HG03342 (cell line): ENCODE results near the gene BAD.
A peak's percentile ranks its signal among the peaks of the same experiment; 100 is the strongest.

Experiments
- ATAC-seq: cut with Tn5 transposase; IDR thresholded peaks from one replicate; pipeline ENCODE4 v1.9.1; 2021; ENCODE audit warnings: mild to moderate bottlenecking, moderate library complexity; ENCODE audit not compliant: unreplicated experiment

Gene BAD

DNA sequence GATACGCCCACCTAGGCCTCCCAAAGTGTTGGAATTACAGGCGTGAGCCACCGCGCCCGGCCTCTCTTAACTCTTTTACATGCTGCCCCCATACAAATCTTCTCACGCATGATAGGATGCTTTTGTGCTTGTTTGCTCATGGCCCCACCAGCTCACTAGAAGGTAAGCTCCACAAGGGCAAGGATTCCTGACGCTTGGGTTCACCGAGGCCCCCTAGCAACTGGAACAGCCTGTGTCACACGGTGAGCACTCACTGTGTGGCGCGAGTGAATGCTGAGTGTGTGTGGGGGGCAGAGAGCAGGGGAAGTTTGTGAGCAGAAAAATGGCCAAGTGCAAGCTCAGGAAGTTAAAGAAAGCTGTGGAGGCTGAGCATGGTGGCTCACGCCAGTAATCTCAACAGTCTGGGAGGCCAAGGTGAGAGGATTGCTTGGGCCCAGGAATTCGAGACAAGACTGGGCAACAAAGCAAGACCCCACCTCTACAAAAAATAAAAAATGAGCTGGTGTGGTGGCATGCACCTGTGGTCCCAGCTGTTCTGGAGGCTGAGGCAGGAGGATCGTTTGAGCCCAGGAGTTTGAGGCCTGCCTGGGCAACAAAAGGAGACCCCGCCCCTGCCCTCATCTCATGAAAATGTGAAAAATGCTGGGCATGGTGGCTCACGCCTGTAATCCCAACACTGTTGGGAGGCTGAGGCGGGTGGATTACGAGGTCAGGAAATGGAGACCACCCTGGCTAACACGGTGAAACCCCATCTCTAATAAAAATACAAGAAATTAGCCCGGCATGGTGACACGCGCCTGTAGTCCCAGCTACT lies 2.3 kb downstream of the BAD start:
- ATAC-seq = no peak

DNA sequence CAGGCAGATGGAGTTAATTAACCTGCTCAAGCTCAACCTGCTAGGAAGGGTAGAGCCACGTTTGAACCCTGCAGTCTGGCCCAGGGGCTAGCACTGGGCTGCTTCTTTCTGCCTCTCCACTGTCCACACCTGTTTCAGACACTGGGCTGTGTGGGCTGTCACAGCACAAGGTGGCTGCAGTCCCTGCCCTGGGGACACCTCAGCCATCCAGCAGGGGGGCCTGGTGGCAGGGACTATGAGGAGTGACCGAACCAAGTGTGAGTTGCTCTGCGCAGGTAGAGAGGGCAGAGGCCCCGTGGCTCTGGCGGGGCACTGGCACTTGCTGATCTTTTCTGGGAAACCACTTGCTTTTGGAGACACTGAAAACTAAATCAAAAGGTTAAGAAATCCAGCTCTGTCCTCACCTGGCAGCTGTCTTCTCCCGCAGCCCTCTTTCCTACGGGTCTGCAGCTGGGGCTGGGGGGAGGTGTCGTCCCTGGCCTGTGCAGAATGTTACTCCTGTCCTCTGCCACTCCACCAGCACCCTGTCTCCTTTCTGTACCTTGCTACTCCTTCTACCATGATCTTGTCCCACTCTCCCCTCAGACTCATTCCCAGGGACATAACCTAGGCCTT lies 5.8 kb downstream of the BAD start:
- ATAC-seq = no peak

DNA sequence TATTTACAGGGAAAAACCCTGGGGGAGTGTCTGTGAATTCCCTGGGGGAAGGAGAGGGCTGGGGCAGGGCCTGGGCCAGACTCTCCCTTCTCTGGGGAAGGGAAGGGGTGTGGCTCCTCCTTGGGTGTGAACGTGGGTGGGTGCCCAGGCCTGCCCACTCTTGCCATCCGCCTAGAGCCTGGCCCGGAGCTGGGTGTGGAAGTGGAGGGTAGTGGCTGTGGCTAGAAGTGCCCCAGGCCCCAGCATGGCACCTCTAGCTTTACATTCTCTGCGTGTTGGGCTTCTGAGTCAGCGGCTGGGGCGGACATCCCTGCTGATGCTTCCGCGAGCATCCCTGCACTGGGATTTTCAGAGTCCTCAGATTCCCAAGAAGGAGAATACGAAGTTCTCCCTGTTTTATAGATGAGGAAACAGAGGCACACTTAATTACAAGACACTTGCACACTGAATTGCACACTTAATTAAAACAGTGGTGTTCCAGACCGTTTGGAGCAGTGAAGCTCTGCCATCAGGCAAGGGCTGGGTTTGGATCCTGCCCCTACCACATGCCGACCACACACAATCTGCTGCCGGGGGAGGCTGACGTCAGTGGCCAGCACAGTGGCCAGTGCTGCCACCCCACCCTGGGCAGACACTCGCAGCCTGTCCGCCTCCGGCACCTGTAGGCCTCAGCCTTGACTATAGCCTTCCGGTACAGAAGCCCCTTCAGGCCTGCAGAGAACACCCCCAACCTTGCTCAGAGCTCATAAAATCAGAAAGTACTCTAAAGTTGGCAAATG lies 7.6 kb downstream of the BAD start:
- ATAC-seq = no peak

DNA sequence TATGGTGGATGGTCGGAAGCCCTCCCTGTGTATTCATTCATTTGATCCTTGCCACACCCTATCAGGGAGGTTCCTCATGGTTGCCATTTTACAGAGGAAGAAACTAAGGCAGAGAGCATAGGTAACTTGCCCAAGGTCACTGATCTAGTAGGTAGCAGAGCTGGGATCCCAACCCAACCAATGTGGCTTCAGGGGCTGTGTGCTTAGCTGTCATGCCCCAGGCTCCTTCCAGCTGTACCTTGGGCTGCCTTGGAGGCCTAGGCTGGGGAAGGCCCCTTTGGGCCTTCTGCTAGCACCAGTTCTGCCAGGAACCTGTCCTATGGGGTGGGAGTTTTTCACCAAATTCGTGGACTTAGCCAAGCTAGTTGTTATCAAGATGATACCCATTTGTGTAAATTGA lies 8.6 kb downstream of the BAD start:
- no peak for ATAC-seq

DNA sequence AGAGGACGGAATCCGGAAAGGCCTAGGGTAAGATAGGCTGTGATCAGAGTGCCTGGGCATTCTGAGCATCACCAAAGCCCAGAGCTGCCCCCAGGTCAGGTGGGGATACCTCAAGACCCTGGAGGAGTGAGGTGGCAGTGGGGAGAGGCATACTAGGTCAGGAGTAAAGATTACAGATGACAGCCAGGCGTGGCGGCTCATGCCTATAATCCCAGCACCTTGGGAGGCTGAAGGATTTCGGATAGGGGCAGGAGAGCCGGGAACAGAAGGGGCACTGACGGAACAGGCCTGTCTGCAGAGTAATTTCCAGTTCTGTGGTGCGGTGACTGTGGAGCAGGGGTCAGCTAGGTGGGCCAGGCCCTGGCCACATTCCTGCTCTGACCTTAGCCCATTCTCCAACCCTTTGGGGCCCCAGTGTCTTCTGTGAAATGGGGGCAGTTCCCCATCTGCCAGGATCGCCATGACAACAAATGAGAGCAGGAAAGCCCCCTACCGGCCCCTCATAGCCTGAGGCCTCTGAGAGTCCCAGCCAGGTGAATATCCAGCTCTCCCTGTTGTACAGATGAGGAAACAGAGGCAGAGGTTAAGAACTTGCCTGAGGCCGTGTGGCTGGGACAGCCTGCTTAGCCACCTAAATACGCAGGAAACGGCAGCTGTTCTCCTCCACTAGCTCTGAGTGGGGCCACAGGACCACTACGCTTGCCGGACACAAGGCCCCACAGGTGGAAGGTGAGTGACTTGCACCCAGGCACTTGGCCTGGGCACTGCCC lies 9.2 kb downstream of the BAD start:
- ATAC-seq = no peak

DNA sequence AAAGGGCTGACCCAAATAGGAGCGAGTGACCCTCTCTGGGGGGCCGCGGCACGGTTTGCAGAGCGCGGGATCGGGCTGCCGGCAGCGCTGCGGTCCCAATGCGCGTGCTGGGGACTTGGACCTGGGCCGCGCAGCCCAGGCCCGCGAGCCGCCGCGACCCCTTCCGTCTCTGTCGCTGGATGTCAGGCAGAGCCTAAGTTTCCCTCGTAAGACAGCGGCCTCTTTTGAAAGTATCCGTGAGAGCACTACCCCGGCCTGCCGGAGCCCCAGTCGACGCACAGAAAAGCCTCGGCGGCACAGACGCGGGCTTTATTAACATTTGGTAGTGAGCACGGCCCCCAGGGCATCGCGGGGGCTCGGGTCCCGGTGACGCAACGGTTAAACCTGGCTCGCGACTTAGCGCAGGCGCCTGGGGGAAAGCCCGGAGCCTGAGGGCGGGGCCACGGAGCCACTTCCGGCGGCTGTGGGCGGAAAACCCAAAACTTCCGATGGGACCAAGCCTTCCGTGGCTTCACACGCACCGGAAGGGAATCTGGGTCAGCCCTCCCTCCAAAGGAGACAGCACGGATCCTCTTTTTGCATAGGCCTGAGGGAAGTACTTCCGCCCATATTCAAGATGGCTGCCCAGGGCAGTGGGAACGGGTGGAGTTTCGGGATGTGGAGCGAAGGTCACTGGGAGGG lies 14.8 kb downstream of the BAD start:
- peak; percentile 63 for ATAC-seq

DNA sequence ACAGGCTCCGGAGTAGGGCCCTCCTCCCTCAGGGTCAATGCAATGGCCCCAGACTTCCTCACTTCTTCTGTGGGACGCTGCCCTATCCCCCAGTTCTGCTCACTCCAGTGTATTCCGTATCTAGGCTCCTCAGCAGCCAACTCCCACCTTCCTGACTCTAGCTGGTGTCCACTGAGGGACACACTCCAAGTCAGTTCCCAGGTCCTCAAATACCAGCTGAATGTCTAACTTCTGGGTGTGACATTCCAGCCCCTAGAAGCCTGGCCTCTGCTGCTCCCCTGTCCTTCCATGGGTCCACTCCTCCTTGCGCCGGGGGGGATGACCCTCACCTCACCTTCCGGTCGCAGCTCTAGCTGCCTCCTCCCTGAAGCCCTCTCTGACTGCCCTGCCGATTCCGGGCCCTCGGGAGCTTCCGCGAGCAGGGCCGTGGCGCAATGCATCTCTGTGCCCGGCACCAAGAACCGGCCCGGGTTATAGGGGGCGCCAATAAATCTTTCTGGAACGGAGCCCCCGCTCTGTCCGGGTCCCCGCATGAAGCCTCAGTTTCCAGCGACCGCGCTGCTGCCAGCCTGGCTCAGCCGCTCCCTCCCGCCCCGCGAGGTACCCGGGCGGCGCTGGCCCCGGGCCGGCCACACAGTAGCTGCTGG lies 15.4 kb downstream of the BAD start:
- peak; percentile 15 for ATAC-seq

DNA sequence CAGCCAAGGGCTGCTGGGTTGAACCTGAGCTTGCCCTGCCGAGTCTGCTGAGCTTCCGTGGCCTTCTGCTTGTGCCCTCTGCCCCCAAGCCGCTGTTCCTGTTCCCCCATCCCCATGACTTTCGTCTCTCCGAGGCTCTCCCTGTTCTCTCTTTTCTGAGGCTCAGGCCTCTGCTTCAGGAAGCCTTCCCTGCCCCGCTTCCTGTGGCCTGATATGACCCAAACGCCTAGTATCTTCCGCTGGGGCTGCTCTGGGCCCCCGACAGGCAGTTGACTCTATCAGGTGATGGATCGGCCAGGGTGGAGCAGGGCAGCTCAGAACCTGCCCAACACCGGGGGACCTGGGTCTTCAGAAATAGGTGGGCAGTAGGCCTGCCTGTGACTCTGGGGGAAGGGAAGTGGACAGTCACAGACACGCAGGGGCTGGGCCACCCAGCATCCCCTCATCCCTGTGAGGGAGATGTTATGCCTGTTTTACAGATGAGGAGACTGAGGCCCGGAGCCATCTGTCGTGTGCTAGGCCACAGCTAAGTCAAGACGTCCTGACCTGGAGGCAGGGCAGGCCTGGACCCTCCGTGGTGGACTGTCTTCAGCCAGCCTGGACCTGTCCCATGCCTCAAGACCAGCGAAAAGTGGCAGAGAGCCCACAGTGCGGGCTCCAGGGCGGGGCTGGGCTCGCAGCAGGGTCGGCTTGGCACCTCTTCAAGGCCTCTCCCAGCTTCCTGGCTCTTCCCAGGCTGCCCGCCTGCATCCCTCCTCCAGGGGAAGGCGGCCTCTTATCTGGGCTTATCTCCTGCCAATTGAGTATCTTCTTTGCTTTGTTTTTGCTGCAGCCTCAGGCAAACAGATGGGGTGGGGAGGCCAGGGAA lies 16.2 kb downstream of the BAD start:
- ATAC-seq = no peak

DNA sequence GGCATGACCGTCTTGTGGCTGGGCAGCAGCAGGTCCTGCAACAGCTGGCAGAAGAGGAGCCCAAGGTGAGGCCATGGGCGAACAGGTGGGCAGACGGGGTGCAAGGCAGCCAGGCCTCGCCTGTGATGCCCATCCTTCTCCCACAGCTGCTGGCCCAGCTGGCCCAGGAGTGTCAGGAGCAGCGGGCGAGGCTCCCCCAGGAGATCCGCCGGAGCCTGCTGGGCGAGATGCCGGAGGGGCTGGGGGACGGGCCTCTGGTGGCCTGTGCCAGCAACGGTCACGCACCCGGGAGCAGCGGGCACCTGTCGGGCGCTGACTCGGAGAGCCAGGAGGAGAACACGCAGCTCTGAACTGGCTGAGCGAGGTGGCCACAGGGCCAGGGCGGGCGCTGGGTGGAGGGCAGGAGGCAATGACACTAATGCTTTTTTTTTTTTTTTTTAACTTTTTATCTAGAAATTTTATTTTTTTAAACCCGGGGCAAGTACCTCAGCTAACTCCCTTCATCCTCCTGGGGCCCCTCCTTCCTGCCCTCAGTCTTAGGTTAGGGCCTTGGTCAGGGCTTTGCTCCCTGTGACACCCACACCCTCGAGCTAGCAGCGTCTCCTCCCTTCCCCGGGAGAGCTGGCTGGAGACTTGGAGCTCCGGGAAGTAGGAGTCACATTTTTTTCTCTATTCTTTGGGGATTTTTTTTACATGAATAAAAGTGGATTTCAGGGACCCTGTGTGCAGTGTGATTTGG lies 17.1 kb downstream of the BAD start:
- ATAC-seq = no peak

DNA sequence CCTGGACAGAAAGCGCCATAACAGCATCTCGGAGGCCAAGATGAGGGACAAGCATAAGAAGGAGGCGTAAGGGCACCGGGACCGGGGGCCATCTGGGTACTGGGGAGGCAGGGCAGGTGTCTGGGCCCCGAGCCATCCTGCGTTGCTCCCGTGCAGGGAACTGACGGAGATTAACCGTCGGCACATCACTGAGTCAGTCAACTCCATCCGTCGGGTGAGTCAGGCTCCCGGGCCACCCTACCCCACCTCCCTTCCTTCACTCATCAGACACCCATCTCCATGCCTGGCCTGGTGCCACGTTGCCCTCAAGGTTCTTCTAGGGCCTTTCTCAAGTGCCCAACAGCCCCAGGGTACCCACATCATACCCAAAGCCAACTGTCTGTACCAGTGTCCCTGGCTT lies 18.1 kb downstream of the BAD start:
- no peak for ATAC-seq

DNA sequence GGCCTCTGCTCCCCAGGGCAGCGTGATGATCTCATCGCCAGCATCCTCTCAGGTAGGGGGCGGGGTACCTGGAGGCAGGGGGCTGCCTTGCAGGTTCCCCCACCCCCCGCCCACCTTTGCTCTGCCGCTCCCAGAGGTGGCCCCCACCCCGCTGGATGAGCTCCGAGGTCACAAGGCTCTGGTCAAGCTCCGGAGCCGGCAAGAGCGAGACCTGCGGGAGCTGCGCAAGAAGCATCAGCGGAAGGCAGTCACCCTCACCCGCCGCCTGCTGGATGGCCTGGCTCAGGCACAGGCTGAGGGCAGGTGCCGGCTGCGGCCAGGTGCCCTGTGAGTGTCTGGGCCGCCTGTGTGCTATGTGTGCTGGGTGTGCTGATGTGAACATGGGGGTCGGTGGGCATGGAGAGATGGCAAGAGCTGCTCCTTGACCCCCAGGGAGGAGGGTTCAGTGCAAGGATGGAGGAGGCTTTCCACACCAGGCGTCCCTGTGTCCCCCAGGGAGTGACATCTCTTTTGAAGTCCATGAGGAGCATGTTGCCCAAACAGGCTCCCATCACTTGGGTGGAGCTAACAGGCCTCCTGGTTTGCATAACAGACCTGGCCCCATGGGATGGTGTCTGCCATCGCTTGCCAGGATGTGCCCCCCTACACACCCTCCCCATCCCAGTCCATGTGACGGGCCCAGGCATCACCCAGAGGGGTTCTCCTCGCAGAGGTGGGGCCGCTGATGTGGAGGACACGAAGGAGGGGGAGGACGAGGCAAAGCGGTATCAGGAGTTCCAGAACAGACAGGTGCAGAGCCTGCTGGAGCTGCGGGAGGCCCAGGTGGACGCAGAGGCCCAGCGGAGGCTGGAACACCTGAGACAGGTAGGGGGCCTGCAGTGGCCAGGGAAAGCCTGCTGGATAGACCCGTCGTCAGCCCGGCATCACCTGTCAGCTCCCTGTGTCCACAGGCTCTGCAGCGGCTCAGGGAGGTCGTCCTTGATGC lies 19.0 kb downstream of the BAD start:
- ATAC-seq = no peak

DNA sequence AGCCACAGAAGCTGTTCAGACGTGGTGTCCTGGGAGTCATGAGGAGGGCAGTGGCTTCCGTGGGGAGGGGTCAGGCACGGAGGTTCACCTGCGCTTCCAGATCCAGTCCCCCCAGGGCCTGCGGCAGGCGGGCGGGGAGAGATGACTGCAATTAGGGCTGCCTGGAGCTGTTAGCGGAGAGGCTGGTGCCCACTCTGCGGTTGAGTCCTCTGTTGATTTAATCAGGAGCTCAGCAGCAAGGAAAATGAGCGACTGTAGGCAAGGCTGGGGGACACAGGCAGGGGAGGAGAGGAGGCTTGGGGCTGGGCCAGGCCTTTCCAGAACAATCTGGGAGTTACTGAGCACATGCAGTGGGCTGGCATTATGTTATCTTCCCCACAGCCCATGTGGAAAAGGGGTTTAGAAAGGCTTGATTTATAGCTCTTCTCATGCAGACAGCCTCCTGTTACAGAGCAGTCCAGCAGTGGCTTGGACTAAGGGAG lies 20.1 kb downstream of the BAD start:
- ATAC-seq = no peak

DNA sequence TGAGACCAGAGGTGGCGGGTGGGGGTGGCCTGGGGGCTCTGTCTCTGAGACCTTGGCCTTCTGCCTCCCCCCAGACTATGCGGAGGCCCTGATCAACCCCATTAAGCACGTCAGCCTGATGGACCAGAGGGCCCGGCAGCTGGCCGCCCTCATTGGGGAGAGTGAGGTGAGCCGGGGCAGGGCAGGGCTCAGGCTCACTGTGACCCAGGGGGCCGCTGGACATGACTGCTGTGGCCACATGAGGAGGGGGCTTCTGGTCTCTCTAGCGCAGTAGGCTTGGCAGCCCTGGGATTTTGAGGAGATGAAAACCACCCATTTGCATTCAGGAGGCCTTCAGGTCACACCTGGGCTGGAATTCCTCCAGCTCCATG lies 20.5 kb downstream of the BAD start:
- no peak for ATAC-seq

DNA sequence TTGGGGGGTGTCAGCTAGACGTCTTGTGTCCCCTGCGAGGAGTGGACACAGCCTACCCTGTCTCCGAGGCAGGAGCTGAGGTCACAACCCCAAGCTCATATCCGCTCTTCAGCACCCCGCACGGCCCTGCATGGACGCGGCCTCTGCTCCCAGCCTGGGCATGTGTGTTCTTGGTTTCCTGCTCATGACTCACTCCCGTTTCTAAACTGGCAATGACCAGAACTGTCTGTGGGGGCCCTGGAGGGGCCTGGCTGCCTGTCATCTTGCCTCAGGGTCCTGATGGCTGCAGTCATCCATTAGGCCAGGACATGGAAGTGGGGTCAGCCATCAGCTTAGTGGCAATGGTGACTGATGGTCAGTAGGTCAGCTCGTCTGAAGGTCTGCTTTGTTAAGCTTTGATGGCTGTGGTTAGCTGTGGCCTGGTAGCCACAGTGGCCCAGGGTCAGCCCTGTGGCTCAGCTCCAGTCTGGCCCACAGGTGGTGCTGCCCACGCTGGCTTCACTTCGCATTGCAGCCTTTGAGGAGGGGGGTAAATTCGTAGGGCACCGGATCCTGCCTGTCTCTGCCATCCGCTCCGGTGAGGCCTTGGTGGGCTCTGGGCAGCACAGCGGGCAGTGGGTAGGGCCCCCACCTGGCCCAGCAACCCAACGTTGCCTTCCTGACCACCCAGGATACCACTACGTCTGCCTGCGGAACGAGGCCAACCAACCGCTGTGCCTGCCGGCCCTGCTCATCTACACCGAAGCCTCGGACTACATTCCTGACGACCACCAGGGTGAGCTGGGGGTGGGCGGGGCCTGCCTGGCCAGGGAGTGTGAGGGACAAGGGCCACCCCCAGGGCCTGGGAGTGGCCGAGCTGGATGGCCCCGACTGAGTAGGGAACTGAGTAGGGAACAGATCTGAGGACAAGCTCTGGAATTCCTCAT lies 21.2 kb downstream of the BAD start:
- no peak for ATAC-seq

DNA sequence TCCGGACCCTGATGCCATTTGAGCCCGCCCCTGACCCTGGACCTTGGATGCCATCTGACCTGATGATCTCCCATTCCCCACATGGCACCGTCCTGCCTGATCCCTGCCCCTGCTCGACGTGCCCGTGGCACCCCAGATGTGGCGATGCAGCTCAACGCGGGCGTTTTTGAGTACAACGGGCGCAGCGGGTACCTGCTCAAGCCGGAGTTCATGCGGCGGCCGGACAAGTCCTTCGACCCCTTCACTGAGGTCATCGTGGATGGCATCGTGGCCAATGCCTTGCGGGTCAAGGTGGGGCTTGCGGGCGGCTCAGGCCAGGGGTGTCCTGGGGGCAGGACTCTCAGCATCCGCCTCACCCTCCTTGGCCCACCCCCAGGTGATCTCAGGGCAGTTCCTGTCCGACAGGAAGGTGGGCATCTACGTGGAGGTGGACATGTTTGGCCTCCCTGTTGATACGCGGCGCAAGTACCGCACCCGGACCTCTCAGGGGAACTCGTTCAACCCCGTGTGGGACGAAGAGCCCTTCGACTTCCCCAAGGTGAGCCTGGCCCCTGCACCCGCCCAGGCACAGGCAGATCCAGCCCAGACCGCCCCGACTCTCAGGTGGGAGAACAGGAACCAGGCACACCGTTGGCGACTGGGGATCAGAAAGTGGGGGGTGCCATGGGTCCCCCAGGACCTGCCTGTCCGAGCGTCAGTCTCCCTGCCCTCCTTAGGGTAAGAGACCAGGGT lies 22.0 kb downstream of the BAD start:
- no peak for ATAC-seq
